GM18858 (cell line): Measurements from ENCODE around the gene GSTM2.

Experiments
- ATAC-seq: cut with Tn5 transposase; IDR thresholded peaks from one replicate; pipeline ENCODE4 v1.9.1; 2021; ENCODE audit not compliant: unreplicated experiment

The GSTM2 gene

DNA sequence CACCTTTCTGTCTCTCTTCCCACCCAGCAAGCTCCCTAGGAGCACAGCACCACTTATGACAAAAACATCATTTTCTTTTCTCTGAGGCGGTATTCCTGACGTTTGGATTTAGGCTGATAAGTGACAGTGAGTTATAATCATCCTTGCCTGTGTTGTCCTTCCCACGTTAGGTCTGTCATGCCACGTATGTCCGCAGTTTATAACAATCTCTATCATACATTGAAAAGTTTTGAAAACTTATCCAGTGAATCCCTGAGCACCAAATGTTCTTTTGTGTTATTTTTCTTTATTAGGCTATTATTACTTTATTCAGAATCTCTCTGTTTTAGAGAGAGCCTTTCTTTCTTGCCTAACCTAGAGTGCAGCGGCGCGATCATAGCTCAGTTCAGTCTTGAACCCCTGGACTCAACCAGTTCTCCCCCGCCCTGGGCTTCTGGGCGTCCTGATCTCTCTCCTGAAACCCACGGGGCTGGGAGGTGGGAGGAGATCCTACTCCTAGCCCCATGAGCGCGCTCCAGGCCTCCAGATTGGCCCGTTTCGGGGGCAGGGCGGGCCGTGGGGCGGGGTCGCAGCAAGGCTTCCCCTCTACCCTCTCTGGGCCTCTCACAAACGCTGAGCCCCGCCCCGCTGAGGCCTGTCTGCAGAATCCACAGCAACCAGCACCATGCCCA lies at the start of gene GSTM2:
Gene GSTM2, plus strand, starts transcription at position 606 of the 671 bp plus-strand sequence. Its CDS starts 59 bp downstream, at position 665.
- ATAC-seq, result peak; percentile 84

DNA sequence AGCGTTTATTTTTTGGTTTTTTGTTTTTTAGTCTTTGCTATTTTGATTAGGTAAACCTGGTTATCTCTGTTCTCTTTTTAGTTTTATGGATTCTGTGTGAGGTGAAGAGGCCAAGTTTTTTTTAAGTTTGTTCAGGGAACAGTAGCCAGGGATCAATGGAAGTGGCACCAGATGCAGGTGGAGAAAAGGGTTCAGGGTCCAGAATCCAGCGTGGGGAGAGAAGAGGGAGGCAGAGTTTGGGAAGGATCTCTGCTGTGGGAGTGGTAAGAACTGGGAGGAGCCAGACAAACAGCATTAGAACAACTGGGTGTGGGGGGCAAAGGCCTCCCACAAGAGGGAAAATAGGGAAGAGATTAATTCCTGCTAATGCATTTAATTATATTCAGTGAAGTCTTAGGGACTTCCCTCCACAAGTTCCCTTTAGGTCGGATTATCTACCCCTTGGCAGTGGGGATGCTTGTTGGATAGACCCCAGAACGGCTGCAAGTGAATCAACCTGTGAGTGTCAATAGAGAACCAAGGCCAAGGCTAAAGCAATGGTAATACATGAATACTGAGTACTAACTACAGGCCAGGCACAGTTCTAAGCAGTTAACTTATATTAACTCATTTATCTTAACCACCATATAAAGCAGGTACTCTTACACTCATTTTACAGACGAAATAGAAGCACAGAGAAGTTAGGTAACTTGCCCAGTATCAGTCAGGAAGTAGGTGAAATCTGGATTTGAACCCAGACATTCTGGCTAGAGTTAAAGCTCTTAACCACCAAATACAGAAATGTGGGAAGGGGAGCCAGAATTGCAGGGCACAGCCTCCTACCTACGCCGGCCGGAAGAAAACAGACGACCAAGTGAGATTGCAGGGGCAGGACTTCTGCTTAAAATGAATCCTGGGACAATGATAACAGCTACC lies 48.9 kb upstream of the GSTM2 start:
- no peak for ATAC-seq

DNA sequence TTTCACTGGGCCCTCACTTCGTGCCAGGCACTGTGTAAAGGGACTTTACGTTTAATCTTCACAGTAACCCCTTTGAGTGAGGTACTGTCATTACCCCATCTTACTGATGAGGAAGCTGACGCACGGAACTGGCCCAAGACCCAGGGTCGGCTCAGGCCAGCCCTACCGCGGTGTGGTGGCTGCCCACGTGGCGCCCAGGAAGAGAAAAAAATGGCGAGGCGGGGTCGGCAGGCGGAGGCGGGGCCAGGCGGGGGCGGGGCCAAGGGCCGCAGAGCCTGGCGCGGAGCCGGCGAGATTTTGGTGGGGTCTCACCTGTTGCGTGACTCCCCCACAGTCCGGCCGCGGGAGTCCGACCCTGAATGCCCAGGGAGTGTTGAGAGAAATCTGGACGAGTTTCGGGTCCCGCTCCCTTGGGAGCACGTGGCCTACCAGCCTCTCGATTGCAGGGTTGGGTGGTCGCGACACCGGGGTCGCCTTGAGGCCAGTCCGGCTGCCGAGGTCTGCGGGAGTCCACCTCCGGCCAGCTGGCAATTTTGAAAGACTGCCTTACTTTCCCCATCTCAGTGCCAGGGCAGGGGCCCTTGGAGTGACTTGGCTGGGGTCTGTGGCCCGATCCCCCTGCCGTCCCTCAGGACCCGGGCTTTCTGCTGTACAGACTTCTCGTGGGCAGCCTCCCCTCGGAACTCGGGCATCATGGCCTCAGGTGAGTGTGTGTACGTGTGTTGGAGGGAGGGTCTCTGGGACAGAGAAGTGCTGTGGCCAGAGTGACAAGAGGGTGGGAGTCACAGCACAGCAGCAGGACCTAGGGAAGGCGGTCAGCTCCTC lies 48.1 kb upstream of the GSTM2 start, which contains the start of the genes AMPD2 and GNAT2:
Gene AMPD2, plus strand, starts transcription at position 262 of the 825 bp plus-strand sequence. CDS start 1,339 bp downstream, outside the sequence.
Gene GNAT2, minus strand, starts transcription at position 41 of the 825 bp plus-strand sequence. CDS start 6,746 bp downstream, outside the sequence.
- no peak for ATAC-seq

DNA sequence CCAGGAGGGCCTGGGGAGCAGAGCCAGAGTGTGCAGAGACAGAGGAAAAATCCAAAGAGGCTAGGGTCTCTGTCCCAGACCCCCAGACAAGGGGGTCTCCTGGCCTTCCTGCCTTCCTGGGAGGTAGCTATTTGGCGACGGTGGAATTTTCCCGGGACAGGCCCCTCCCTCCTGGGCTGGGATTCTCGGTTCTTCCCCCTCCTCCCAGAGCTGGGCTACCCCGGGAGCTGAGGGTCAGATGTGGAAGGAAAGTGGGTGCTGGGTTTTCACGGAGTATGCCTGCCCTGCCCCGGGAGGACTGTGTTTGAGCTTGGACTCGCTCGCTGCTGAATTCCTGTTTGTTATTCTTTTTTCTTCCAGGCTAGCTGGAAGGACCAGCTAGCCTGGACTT lies 47.5 kb upstream of the GSTM2 start:
- ATAC-seq, result no peak

DNA sequence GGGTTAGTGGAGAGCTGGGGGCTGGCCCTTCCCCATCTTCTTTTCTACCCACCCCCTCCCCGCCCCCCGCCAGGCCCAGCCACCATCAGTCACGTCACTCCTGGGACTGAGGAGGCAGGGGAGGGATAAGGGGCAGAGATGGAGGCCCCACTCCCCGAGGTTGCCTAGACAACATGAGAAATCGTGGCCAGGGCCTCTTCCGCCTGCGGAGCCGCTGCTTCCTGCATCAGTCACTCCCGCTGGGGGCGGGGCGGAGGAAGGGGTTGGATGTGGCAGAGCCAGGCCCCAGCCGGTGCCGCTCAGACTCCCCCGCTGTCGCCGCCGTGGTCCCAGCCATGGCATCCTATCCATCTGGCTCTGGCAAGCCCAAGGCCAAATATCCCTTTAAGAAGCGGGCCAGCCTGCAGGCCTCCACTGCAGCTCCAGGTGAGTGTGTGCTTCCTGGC lies 47.0 kb upstream of the GSTM2 start:
- ATAC-seq, result peak; percentile 67

DNA sequence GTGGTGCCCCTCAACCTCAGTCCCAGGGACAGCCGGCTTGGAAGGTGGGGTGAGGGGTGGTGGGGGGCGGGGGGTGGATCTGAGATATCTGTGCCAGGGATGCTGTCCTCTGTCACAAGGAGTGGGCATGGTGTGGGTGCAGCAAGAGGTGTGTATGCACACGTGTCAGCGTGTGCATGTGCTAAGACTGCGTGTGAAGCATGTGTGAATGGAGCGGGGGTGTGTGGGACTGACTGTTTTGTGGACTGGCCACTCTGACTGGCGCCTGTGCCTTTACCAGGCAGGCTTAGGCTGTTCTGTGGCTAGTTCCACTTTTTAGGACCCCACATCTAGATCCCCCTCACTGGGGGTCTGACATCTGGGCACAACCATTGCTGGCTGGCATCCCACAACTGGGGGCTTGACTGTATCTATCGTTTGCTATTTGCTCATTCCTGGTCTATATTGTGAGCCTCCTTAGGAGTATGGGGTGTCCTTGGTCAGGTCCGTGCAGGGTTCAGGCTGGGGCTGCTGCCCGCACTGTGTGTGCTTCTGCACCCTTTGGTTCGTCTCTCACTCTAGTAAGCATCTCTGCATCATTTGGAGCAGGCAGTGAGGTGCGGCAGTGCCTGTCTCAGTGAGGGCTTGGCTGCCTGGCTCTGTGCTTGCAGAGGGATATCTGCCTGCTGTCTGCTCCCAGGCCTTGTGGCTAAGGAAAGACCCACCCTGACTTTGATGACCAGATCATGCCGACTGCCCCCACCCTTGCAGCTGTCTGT lies 46.3 kb upstream of the GSTM2 start:
- no peak for ATAC-seq

DNA sequence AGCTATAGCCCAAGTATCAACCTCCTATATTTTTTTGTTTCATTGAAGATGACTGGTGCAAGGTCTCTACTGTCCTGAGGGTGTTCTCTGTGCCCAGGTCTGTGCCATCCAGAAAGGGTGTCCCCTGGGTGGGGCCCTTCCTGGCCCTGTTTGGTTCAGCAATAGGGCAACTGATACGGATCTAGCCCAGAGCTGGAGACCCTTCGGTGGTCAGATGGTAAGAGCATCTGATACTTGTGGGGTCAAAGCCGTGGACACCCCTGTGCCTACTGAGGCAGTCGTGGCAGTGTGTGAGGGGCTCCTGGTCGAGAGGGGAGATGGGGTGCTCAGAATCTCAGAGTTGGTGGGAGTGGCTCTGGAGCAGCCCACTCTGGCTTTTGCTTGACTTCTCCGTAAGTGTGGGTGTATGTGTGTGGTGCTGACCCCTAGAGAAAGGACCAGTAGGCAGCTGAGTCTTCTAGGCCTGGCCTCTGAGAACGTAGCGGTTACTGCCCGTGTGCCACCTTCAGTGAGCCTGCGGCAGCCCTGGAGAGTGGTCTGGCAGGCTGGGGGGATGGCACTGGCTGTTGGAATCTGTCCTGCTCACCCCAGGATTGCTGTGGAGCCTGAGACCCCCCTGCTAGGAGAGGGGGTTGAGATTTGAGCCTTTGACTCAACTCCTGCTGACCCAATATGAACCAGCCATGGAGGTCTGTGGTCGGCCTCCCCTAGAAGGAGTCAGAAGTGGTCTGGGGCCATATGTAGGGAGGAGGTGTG lies 45.5 kb upstream of the GSTM2 start:
- no peak for ATAC-seq

DNA sequence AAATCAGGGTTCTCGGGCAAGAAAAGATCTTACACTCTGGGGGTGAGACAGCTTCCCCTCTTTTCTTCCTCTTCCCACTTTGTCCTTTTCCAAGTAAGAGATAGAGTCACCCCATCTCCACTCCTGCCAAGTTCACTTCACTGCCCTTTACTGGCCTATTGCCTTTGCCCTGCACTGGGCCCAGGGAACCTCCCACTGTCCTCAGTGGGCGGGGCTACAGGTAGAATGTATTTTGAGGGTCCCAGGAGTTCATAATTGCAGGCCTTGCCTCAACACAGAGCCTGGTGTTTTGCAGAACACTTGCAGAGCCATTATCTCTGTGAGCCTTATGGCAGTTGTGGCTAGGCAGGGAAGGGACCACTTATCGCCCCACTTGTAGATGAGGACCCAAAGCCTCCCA lies 45.0 kb upstream of the GSTM2 start:
- no peak for ATAC-seq

DNA sequence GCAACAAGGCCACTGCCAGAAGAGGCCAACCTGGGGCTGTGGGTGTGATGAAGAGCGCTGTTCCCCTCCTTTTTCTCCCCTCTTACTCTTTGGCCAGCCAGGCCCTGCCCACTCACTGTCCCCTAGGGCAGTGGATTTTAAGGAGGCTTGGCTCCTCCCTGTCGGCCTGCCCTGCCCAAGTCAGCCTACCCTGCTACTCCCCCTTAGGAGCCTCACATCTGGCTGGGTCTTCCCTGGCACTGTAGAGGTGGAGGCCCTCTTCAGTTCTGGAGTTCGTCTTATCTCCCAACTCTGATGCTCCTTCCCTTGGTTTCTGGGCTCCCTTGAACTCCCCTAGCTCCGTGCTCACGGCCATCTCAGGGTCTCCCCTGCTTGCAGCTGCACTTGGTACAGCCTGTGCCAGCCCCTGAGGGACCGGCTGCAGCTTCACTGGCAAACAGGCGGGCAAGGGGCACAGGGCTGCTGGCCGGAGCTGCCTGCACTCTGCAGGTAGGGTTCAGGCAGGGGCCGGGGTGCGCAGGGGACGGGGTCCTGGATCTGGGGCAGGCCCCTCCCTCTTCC lies 44.2 kb upstream of the GSTM2 start:
- ATAC-seq, result no peak

DNA sequence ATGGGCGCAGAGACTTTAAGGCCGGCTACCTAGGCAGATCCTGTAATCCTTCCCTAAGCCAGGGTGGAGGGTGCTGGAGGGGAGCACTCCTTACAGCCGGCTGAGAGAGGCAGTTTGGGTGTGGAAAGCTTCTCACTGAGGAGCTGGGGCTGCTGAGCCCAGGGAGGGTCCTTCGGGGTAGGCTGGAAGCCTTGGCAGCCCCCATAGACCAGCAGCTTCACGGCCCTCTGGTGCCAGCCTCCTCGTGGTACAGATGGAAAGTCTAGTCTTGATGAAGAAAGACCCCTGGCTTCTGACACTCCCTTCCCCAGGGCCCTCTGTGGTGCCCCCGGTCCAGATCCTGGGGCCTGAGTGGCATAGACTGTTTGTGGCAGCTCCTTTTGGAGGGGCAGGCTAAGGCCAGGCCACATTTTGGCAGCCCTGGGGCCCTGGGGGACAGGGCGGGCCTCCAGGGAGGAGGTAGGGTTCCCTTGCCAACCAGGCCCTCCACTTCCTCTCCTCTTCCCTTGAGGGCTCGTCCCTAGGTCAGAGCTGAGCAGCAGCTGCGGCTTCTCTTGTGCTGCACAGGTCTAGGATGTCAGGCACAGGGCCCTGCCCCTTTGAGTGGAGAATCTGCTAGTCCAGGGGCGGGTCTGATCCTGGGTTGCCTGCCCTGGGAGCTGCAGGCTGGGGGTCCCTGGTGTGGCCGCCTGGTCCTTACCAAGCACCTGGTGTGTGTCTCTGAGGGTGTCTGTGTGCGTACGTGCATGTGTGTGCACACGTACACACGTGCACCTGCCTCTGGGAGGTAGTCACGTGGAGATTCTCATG lies 43.5 kb upstream of the GSTM2 start:
- ATAC-seq, result no peak

DNA sequence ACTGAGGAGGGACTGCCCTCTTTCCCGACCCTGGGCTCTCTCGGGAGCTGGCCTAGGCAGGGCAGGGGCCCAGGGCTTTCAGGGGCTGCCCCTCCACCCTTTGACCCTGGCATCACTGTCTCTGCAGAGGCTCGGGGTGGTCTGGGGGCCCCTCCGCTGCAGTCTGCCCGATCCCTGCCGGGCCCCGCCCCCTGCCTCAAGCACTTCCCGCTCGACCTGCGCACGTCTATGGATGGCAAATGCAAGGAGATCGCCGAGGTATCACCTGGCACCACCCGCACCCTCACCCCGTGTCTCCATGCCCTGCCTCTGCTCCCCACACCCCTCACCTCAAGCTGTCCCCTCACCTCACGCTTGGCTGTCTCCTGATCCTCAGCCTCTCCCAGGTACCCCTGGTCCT lies 42.7 kb upstream of the GSTM2 start:
- no peak for ATAC-seq

DNA sequence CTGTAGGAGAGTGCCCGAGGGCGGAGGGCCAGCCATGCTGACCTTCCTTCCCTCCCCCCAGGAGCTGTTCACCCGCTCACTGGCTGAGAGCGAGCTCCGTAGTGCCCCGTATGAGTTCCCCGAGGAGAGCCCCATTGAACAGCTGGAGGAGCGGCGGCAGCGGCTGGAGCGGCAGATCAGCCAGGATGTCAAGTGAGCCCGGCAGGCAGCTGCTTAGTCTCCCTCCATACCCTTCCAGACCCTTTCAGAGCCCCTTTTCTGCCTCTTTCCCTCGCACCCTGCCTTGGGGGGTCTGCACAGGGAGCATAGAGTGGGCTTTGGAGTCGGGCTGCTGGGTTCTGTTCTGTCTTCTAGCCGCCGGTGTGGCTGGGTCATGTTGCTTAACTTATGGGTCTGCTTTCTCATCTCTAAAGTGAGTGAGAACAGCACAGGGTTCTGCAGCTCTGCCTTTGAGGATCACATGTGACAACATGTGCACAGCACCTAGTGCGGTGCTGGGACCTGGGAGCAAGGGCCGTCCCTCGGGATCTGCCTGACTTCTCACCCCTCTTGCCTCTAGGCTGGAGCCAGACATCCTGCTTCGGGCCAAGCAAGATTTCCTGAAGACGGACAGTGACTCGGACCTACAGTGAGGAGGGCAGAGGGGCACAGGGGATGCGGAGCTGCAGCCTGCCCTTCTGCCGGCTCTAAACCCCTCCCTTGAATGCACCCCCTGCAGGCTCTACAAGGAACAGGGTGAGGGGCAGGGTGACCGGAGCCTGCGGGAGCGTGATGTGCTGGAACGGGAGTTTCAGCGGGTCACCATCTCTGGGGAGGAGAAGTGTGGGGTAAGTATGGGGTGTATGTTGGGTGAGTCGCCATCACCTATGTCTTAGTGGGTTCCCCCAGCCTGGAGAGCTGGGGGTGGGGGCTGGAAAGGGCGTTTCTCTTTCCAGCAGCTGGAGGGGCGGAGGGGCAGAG lies 42.0 kb upstream of the GSTM2 start:
- no peak for ATAC-seq

DNA sequence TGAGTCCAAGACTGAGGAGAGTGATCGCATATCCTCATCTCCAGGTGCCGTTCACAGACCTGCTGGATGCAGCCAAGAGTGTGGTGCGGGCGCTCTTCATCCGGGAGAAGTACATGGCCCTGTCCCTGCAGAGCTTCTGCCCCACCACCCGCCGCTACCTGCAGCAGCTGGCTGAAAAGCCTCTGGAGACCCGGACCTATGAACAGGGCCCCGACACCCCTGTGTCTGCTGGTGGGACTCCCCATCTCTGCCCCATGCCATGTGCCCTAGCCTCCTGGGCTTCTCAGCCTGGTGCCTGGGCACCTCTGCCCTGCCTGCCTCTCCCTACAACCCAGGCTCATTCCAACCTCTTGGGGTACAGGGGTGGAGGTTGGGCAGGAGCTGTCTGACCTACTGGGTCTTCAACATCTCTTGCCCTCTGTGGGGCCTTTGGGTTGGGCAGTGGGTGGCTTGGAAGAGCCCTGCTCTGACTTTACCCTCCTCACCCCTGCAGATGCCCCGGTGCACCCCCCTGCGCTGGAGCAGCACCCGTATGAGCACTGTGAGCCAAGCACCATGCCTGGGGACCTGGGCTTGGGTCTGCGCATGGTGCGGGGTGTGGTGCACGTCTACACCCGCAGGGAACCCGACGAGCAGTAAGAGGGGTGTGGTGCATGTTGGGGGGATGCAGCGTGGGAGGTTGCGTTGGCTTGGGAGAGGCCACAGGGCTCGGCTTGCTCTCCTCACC lies 41.0 kb upstream of the GSTM2 start:
- no peak for ATAC-seq

DNA sequence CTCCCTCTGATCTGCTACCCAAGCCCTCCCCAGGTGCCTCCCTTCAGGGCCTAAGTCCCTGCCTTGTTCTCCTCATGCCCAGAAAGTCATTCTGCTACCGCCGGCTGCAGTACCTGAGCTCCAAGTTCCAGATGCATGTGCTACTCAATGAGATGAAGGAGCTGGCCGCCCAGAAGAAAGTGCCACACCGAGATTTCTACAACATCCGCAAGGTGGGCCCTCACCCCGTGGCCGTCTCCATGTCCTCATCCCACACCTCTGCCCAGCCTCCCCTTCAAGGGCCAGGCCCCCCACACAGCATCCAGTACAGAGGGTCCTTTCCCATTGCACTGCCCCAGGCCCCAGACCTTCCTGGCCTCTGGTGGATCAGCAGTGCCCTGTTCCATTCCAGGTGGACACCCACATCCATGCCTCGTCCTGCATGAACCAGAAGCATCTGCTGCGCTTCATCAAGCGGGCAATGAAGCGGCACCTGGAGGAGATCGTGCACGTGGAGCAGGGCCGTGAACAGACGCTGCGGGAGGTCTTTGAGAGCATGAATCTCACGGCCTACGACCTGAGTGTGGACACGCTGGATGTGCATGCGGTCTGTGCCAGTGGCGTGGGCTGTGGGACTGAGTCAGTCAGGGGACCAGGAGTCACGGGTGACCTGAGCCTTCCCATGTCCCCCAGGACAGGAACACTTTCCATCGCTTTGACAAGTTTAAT lies 40.0 kb upstream of the GSTM2 start:
- no peak for ATAC-seq

DNA sequence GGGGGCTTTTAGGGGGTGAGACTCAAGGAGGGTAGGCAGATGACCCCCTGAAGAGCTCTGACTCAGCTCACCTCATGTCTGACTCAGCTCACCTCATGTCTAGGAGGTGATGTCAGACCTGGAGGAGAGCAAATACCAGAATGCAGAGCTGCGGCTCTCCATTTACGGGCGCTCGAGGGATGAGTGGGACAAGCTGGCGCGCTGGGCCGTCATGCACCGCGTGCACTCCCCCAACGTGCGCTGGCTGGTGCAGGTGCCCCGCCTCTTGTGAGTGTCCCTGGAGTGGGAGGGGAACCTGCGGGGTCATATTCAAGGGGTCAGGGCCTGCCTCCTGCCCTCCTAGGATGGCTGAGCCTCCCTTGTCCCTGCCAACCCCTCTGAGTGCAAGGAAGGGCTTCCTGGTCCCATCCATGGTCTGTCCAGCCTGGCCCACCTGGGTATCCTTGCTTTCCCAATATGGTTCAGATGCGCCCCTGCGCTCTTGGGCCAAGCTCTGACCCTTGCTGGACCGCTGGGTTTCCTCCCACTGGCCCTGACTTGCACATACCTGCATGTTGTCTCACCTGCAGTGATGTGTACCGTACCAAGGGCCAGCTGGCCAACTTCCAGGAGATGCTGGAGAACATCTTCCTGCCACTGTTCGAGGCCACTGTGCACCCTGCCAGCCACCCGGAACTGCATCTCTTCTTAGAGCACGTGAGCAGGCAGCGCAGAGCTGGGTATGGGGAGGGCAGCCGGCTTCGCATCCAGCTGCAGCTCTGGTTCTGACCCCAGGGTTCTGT lies 39.1 kb upstream of the GSTM2 start:
- ATAC-seq, result no peak
